Left hindlimb (tissue), 1 donor: Measurements from ENCODE around the gene HNF4A.

Experiments
- DNase-seq: peaks from one replicate; pipeline ENCODE4 v3.0.0-alpha.2; 2018

The HNF4A gene

DNA sequence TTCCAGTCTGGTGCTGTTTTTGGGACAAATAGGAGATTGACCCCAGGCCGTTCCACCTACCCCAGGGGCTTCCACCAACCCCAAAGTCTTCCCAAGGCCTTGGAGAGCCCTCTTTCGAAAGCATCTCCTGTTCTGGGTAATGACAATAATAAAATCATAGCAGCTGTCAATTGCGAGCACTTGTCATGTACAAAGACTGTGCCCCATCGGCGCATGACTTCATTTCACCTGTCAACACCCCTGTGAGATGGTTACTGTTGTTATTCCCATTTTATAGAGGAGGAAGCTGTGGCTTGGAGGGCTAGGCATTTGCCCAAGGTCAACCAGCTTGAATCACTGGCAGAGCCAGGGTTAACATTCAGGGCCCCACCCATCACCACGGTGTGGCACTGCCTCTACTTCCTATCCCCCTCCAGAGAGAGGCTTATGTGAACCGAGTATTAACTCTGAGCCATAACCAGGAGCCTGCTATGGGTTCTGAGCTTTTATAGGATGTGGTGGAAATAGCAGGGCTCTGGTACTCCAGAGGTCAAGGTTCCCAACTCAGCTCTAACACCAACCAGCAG, 51.2 kb downstream of the HNF4A start:
- DNase-seq, result no peak

DNA sequence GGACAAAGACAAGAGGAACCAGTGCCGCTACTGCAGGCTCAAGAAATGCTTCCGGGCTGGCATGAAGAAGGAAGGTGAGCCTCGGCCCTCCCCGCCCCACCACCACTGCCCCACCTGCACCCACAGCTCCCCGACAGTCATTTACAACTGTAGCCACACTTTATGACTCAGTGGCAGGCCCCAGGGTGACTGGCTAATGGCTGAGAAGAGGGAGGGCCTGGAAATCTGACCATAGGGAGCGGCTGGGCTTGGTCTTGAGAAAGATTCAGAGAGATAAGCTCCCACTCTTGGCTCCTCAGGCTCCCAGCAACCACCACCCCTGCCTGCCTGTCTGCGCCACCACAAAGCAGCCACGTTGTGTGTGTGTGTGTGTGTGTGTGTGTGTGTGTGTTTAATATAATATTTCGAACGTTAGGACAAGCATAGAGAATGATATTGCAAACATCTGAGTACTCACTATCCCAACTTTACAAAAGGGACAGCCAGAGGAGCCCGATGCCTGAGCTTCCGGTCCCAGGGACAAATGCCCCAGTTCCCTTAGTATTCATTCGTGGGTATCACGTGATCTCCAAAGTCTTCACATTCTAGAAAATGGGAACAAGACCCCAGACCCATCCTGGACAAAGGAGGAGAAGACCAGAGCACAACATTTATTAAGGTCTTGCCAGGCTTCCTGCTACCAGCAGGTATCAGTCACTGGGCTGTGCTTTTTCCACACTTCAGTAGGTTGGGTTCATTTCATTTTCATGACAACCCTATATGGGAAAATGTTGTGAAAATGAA, 52.1 kb downstream of the HNF4A start:
- DNase-seq, result no peak

DNA sequence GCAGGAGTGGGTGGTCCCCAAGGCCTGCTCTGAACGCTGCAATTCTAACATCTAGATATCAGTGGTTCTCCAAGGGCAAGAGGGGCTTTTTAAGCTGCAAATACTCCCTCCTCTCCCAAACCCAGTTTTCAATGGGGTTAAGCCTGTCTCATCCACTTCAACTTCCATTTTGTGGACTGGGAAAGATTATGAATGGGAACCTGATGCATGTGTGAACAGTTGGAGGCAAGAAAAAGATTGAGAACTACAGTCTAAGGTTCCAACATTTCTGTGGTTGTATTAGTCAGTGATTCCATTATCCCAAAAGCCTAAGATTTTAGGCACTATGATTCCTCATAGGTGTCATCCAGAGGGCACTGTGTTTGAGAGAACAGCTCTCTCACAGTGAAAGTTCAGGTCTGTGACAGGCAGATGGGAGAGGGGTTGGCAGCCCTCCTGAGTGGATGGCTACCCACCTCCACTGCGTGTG, 53.7 kb downstream of the HNF4A start:
- DNase-seq, result no peak

DNA sequence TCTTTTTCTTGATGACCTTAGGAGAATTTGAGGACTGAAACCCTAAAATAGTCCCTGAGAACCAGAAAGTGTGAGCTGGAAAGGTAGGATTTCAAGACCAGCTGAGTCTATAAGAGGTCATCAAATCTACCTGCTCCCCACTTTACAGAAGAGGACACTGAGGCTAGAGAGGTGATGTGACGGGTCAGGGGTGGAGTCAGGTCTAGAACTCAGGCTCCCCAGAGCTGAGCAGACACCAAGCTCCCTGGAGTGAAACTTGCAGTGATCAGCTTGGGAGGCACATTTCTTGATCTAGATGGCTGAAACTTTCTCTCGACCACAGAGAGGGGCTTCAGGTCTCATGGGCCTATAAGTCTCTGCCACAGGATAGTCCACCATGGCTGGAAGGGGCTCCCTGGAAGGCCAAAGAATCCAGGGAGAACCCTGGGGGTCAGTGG, 55.1 kb downstream of the HNF4A start:
- DNase-seq, result no peak

DNA sequence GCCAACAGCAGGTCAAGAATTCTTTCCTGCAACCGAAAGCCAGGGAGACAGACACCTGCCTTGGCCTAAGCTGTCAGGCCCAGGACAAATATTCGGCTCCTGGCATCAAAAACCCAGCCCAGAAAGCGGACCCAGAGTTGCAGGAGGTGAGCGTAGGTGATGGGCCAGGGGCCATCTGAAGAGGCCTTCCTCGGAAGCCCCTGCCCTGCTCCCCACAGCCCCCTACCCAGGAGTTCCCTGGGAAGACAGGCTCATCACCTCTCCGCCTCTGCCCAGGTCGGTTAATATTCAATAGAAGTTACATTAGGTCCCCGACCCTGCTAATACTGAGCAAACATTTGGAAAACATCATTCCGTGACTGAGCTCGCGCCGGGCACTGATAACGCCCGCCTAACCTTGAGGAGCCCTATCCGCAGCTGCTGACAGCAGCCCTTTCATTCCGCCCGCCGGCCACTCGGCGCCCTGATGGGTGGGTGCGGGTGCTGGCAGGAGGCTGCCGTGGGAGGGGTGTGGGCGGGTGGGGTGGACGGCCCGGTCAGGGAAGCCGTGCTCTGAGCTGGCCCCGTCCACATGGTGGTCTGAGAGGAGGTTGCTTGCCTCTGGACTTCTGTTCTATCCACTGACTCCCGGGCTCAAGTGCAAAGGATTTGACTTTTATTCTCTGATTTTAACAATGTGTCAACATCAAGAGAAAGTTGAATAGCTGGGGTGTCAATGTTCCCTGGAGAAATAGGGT, 55.7 kb downstream of the HNF4A start:
- DNase-seq, result no peak

DNA sequence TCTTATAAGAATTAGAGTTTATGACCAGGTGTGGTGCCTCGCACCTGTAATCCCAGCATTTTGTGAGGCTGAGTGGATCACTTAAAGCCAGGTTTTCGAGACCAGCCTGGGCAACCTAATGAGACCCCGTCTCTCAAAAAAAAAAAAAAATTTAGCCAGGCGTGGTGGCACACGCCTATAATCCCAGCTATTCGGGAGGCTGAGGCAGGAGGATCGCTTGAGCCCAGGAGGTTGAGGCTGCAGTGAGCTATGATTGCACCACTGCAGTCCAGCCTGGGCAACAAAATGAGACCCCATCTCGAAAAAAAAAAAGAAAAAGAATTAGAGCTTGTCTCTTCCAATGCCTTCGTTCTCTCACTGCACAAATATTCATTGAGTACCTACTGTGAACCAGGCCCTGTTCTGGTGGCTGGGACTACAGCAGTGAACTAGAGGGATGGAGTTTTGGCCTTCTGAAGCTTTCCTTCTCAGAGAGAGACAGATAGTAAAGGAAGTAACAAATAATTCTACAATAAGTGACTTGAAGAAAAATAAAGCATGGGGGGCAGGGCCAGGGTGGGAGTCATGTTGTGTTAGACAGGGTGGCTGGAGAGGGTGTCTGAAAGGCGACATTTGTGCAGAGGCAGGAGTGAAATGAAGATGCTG, 56.4 kb downstream of the HNF4A start:
- DNase-seq, result no peak

DNA sequence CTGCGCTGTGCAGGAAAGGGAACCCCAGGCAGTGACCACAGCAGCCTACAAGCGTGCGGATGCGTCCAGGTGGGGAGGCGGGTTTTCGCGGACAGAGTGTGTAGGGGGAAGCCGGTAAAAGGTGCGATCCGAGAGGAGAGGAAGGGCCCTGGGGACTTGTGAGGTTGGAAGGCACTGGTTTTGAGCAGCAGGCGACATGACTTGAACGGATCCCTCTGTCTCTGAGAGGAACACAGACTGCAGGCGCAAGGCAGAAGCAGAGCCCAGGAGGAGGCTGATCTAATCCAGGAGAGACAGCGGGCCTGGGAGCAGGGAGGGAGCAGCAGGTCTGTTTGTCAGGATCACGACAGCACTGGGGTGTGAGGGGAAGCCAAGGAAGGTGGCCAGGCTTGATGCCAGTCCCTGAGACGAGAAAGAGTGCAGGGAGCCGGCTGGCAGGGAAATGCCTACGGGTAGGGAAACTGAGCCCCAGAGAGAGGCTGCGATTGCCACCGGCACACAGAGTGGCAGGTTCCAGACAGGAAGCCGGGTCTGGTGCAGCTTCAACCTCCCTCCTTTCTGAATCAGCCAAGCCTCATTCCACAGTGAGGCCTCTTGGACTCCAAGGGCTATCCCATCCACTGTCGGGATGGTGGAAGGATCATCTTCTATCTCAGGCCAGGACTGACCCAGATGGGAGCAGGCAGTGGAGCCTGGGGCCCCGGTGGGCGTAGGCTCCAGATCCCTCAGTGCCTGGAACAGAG, 57.1 kb downstream of the HNF4A start:
- no peak for DNase-seq

DNA sequence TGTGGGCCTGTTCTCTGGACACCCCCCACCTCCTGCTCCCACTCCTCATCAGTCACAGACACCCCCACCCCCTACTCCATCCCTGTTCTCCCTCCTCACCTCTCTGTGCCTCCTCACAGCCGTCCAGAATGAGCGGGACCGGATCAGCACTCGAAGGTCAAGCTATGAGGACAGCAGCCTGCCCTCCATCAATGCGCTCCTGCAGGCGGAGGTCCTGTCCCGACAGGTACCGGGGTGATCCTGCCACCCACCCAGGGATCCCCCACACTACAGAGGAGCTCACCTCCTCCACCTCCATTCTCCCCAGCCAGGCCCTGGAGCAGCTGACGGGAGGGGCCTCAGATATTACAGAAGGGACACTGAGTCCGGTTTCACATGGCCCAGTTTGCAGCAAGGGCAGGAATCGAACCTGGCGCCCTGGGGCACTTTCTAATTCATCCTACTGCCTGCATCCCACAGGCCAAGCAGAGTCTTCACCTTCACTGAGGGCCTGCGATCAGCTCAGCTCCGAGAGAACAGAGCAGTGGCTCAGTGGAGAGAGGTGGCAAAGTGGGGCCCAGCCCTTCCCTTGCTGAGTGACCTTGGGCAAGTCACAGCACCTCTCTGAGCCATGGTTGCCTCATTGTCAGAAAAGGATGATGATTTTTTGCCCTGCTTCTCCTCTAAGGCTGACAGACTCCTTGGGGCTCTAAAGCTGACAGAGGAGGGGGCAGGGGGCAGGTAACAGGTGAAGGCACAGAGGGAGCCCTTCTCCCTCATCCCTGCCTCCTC, 58.3 kb downstream of the HNF4A start:
- no peak for DNase-seq

DNA sequence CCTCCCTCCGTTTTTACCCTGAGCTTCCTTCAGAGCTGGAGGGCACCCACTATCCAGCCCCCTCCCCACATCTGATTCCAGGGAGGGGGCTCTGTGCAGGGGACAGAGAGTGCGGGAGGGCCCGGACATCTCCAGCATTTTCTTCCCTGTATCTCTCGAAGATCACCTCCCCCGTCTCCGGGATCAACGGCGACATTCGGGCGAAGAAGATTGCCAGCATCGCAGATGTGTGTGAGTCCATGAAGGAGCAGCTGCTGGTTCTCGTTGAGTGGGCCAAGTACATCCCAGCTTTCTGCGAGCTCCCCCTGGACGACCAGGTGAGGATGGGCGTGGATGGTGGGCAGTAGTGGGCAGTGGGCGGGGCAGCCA, 58.8 kb downstream of the HNF4A start:
- DNase-seq, result no peak

DNA sequence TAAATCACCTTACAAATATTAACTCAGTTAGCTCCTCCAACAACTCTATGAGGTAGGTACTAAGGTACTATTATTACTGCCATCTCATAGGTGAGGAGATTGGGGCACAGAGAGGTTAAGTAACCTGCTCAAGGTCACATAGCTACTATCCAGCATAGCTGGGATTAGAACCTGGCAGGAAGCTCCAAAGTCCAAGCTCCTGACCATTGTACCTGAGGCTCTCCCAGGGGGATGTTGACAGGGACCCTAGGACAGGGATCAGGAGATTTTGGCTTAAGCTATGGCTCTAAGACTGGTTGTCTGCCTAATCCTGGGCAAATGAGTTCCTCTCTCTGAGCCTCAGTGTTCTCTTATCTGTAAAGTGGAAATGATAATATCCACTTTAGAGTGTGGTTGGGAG, 59.3 kb downstream of the HNF4A start:
- no peak for DNase-seq

DNA sequence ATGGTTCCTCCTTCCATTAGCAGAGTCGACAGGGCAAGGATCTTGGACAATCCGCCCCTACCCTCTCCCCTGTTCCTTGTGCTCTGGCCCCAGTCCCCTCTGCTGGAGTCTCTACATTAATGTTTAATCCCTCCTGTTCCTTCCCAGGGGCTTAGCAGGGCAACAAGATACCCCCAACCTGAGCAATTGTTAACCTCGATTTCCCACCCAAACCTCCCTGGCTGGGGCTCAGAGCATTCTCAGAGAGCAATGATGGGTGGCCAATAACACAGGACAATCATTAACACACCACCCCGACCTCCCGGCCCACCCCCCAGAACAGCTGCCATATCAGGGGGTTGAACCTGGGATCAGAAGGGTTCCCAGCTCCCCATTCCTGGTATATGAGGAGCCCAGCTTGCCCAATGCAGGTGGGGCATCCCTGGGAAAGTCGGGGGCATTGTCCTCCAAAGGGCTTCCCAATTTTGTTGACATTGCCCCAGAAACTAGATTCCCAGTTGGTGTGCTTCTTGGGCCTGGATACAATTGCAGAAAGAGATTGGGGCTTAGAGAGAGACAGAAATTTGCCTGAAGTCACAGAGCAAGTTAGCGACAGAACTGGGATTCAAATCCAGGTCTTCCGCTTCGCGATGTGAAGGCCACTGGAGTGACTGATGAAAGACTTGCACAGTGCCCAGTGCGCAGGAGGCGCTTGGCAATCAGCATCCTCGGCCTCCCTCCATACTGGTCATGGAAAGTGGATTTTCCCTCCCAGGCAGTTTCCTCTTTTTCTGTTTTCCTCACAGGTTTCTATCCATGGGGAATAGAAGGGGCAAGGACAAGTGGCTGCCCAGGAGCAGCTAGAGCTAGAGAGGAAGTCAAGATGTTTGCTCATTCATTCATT, 60.6 kb downstream of the HNF4A start:
- DNase-seq, result no peak

DNA sequence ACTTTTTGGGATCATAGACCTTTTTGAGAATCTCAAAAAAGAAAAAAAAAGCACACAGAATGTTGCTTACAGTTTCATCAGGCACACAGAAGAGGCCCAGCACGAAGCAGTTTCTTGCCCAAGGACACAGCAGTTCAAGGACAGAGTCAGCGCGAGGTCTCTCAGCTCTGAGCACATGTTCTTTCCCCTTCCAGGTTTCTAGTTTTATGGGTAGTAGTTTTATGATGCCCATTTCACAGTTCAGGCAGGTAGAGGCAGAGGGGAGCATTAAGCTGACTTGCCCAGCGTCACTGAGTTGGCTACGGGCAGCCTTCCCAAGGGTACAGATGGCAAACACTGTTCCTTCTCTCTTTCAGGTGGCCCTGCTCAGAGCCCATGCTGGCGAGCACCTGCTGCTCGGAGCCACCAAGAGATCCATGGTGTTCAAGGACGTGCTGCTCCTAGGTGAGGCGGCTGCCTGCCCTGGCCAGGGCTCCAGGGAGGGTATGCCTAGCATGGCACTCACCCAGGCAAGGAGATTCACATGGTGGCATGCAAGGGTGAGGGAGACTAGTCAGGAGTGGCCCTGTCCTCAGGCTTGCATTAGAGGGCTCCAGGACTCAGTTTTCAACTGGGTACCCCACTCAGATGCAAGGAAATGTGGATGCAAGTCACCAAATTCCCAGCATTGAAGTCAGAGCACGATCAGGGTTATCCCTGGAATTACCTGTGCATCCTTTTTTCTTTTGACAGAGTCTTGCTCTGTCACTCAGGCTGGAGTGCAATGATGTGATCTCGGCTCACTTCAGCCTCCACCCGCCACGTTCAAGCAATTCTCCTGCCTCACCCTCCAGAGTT, 62.8 kb downstream of the HNF4A start:
- no peak for DNase-seq

DNA sequence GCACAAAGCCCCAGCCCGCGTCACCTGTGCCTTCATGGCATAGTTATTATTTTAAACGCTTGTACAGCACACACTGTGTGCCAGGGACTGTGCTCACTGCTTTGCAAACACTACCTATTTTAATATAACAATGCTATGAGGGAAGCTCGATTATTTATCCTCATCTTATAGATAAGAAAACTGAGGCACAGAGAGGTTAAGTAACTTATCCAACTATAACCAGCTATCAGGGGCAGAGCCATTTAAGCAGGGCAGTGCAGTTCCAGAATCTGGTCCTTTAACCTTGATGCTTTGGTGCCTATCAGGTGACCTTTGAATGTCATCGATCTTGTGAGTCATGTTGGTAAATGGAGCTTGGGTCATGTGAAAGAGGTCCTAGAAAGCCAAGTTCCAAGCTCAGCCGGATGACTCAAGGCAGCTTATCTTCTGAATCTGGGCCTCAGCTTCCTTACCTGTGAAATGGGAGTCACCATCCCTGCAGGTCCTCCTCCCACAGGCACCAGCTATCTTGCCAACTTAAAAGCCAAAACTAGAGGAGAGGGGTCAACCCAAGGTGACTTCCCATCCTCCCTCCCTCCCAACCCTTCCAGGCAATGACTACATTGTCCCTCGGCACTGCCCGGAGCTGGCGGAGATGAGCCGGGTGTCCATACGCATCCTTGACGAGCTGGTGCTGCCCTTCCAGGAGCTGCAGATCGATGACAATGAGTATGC, 63.8 kb downstream of the HNF4A start:
- DNase-seq, result no peak

DNA sequence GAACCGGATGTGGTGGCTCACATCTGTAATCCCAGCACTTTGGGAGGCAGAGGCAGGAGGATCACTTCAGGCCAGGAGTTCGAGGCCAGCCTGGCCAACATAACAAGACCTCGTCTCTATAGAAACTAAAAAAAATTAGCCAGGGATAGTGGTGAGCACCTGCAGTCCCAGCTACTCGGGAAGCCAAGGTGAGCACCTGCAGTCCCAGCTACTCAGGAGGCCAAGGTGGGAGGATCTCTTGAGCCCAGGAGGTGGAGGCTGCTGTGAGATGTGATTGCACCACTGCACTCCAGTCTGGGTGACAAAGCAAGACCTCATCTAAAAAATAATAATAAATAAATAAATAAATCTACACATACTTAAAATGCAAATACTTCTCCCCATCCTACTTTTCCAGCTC, 65.0 kb downstream of the HNF4A start:
- DNase-seq, result no peak

DNA sequence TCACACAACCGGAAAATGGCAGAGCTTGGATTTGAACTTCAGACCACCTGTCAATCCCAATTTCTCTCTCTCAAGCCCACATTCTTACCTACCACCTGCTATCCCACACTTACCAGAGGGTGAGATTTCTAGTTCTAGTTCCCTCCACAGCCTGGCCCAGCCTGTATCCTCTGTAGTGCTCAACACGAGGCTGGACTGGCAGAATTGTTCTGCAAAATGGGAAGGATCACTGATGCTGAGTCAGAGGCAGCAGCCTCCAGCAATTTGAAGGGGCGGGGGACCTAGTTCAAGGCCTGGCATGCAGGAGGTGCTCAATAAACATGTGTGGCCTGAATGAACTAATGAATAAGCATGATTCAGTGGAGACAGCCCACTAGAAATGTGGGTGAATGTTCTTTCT, 66.6 kb downstream of the HNF4A start:
- no peak for DNase-seq

DNA sequence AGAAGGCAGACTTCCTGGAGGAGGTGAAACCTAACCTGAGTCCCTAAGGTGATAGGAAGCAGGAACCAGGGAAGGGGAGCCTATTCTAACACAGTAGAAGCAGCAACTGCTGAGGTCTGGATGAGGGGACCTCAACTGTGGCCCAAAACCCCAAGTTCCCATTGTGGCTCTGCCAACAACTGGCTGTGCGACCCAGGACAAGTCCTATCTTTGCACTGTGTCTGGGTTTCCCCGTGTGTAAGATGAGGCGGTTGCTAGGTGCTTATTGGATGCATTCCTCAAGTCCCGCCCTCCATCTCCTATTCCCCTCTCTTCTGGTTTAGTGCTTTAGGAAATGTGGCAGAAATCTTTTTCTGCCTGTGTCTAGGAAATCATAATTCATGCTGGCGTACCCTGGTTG, 68.0 kb downstream of the HNF4A start:
- no peak for DNase-seq

DNA sequence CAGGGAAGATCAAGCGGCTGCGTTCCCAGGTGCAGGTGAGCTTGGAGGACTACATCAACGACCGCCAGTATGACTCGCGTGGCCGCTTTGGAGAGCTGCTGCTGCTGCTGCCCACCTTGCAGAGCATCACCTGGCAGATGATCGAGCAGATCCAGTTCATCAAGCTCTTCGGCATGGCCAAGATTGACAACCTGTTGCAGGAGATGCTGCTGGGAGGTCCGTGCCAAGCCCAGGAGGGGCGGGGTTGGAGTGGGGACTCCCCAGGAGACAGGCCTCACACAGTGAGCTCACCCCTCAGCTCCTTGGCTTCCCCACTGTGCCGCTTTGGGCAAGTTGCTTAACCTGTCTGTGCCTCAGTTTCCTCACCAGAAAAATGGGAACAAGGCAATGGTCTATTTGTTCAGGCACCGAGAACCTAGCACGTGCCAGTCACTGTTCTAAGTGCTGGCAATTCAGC, 68.6 kb downstream of the HNF4A start:
- DNase-seq, result no peak

DNA sequence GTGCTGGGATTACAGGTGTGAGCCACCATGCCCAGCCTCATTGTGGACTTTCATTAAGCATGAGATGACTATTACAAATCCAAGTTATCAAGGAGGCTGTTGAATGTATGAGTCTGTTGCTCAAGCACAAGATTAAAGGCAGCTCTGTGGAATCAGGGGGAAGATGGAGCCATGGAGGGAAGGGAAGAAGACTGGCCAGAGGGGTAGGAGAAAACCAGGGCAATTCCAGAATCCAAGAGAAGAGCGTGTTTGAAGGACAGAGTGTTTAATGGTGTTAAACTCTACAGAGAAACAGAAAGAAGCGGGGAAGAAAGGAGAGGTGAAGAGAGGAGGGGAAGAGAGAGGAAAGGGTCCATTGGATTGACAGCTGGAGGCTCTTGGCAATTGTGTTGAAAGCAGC, 70.4 kb downstream of the HNF4A start:
- no peak for DNase-seq
